Testis (tissue), 2 donors: ENCODE data around the gene ZNF221.

ENCODE experiments used
- POLR2A ChIP-seq: fragments of 450-650 bp; IDR thresholded peaks from one replicate; pipeline ENCODE4 v1.6.1; 2017; ENCODE audit warnings: antibody characterized with exemption, mild to moderate bottlenecking, moderate library complexity
- TF ChIP-seq, protein P1 (sequence below), 3 experiments: fragments of 450-650 bp in 2 of 3; fragments of 200-600 bp in 1 of 3; sonication (generic) in 1 of 3; IDR thresholded peaks; one replicate each; pipeline ENCODE4 v1.5.1; 2016 to 2019; ENCODE audit warnings: antibody characterized with exemption in 3 of 3, mild to moderate bottlenecking in 2 of 3, moderate library complexity in 1 of 3

DNA sequence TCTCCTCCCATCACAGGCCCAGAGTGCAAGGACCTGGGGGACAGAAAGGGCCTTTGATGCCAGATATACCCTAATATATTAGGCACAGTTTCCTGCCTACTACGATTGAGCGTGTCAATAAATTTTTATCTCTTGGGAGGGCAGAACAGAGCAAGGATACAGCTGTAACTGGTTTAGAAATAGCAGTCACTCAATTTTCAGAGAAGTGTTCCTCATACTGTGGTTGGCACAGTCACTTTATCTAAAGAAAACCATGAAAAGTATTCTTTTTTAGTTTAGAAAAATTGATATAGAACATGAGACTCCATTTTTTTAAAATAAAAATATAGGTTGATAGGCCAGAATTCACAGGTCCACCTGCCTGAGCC, 32.5 kb downstream of the ZNF221 start:
- TF ChIP-seq, protein P1, sequence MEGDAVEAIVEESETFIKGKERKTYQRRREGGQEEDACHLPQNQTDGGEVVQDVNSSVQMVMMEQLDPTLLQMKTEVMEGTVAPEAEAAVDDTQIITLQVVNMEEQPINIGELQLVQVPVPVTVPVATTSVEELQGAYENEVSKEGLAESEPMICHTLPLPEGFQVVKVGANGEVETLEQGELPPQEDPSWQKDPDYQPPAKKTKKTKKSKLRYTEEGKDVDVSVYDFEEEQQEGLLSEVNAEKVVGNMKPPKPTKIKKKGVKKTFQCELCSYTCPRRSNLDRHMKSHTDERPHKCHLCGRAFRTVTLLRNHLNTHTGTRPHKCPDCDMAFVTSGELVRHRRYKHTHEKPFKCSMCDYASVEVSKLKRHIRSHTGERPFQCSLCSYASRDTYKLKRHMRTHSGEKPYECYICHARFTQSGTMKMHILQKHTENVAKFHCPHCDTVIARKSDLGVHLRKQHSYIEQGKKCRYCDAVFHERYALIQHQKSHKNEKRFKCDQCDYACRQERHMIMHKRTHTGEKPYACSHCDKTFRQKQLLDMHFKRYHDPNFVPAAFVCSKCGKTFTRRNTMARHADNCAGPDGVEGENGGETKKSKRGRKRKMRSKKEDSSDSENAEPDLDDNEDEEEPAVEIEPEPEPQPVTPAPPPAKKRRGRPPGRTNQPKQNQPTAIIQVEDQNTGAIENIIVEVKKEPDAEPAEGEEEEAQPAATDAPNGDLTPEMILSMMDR (IDR thresholded peaks at IDR 0.05) = no peak
- no peak for TF ChIP-seq POLR2A
